ENCODE measurements around the gene DDX52.

- TF ChIP-seq CTCF (IDR thresholded peaks at IDR 0.05) (no peak), POLR2A (IDR thresholded peaks at IDR 0.05) (no peak)
Observed at GRCh38 chr17:37640015-37640414, 3.2 kb downstream of the DDX52 start.

All from heart left ventricle (tissue), 13 donors.